Measurements from ENCODE around the gene PODXL2. TPM values are rescaled to one million over a fixed set of nuclear protein-coding genes. Genes with fewer than 3 reads are reported as not detected.

Gene PODXL2
- total RNA-seq, 1 experiment from 2014 or later = 15.3 TPM

GRCh38 chr3:127634653-127635052, 5.7 kb downstream of the PODXL2 start:
- Histone ChIP-seq H3K27me3 (ENCODE audit: control insufficient read depth, insufficient read depth, low read length) (0 out of 2 replicates have a peak, but pooled peaks cover 4% of the 10 kb centered on the region), H3K27ac (ENCODE audit: low read length) (no peak overlapping the region), H3K4me1 (ENCODE audit: control insufficient read depth, insufficient read depth, low read length) (no peaks in the 10 kb centered on the region), H3K9me3 (ENCODE audit: control insufficient read depth, insufficient read depth, low read depth, low read length) (no peaks in the 10 kb centered on the region), H3K36me3 (ENCODE audit: control insufficient read depth, insufficient read depth, low read length) (no peaks in the 10 kb centered on the region), H3K4me3 (ENCODE audit: low read depth in 2 of 2, low read length in 2 of 2) (no peak overlapping the region)
- ATAC-seq (no peak), DNase-seq (ENCODE audit: low read depth, low spot score) (no peak)
- no TSS peak for BruUV-seq (replicated peaks)
- TF ChIP-seq REST (IDR thresholded peaks at IDR 0.05; ENCODE audit: insufficient read depth in 1 of 2, low read depth in 2 of 2, low read length in 1 of 2) (no peak), CTCF (IDR thresholded peaks at IDR 0.05) (no peak), TCF7L2 (IDR thresholded peaks at IDR 0.05; ENCODE audit: low read depth, low read length) (no peak), SIN3A (IDR thresholded peaks at IDR 0.05; ENCODE audit: borderline replicate concordance, insufficient read depth, low read depth, low read length) (no peak), POLR2AphosphoS5 (IDR thresholded peaks at IDR 0.05; ENCODE audit: low read depth, low read length) (no peak)
- CTCF ChIA-PET = no interaction called here
- in situ Hi-C loops (cut with HindIII; ENCODE audit: low pct_unique_long_range_greater_than_20kb, low sequenced_read_pairs) (no loop called here), intact Hi-C loops (cut with micrococcal nuclease; ENCODE audit: unreplicated experiment) (no loop called here)
- POLR2A ChIA-PET = no interaction called here

DNA sequence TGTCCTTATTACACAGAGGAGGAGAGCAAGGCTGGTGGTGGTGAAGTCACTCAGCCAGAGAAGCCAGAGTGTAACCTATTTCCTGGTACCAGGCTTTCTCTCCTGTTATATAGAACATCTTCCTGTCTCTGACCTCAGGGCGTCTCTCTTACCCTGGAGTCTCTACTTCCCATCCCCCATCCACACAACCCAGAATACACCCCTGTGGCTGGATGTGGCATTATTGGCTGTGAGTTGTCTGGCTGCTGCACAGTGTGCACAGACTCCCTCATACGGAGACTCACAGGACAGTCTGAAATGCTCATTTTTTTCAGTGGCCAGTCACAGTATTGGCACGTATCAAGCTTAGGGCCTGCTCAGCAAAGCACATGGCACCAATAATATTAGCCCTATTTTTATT, 8.6 kb downstream of the PODXL2 start:
- Histone ChIP-seq H3K27me3 (ENCODE audit: control insufficient read depth, insufficient read depth, low read length) (no peaks in the 10 kb centered on the region), H3K27ac (ENCODE audit: low read length) (no peak overlapping the region), H3K36me3 (ENCODE audit: control insufficient read depth, insufficient read depth, low read length) (no peaks in the 10 kb centered on the region), H3K4me1 (ENCODE audit: control insufficient read depth, insufficient read depth, low read length) (no peaks in the 10 kb centered on the region), H3K9me3 (ENCODE audit: control insufficient read depth, insufficient read depth, low read depth, low read length) (no peaks in the 10 kb centered on the region), H3K4me3 (ENCODE audit: low read depth in 2 of 2, low read length in 2 of 2) (no peak overlapping the region)
- ATAC-seq (no peak), DNase-seq (ENCODE audit: low read depth, low spot score) (no peak)
- no TSS peak for BruUV-seq (replicated peaks)
- intact Hi-C loops (cut with micrococcal nuclease; ENCODE audit: unreplicated experiment) (no loop called here), in situ Hi-C loops (cut with HindIII; ENCODE audit: low pct_unique_long_range_greater_than_20kb, low sequenced_read_pairs) (no loop called here)
- CTCF ChIA-PET = interaction anchor here (0.6 kb wide), 1 partner anchor 16 kb away, joined by 5 read pairs; no protein-coding TSS in a partner anchor
- POLR2A ChIA-PET = no interaction called here
- TF ChIP-seq REST (IDR thresholded peaks at IDR 0.05; ENCODE audit: insufficient read depth in 1 of 2, low read depth in 2 of 2, low read length in 1 of 2) = no peak

All from Panc1 (cell line).